ENCODE measurements around the gene PCMT1. TPM values are rescaled to one million over a fixed set of nuclear protein-coding genes. Genes with fewer than 3 reads are reported as not detected.

The PCMT1 gene
- total RNA-seq, 6 experiments from 2014 or later = 40.7 to 84.5 (median 47.7) TPM

DNA sequence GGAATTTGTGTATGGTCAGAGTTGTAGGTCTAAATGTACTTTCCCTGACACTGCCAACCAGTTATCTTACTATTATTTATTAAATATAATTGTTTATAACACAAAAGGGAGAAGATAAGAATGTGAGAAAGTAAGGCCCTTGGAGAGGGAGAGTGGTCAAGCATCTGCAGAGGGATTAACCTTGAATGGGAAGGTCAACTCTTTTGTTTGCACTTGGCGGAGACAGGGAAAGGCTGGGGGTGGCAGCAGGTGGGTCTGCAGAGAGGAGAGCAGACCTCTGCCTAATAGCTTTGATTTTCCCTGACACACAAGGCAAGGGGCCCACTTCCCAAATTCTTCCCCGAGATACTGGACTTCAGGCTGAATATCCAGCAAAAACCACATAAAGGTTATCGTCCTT lies 110.4 kb downstream of the PCMT1 start:
- intact Hi-C loops (cut with DNase I) = no loop called here
- Histone ChIP-seq H3K27ac (no peak overlapping the region), H3K4me1 (peaks cover 0 to 36% (median 11%) of the 10 kb centered on the region in 4 donors), H3K4me3 (no peak overlapping the region), H3K27me3 (no peaks in the 10 kb centered on the region), H3K36me3 (no peaks in the 10 kb centered on the region), H3K9me3 (no peaks in the 10 kb centered on the region)
- TF ChIP-seq POLR2A (IDR thresholded peaks at IDR 0.05) = no peak
- TF ChIP-seq, protein P1, sequence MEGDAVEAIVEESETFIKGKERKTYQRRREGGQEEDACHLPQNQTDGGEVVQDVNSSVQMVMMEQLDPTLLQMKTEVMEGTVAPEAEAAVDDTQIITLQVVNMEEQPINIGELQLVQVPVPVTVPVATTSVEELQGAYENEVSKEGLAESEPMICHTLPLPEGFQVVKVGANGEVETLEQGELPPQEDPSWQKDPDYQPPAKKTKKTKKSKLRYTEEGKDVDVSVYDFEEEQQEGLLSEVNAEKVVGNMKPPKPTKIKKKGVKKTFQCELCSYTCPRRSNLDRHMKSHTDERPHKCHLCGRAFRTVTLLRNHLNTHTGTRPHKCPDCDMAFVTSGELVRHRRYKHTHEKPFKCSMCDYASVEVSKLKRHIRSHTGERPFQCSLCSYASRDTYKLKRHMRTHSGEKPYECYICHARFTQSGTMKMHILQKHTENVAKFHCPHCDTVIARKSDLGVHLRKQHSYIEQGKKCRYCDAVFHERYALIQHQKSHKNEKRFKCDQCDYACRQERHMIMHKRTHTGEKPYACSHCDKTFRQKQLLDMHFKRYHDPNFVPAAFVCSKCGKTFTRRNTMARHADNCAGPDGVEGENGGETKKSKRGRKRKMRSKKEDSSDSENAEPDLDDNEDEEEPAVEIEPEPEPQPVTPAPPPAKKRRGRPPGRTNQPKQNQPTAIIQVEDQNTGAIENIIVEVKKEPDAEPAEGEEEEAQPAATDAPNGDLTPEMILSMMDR (IDR thresholded peaks at IDR 0.05) = no peak
- DNase-seq (no peak), ATAC-seq (no peak)
- WGBS (ENCODE audit: insufficient coverage, low coverage, low lambda C conversion rate, missing lambda C conversion rate) = 82% methylated on average over 3 of the region's 3 CpGs

DNA sequence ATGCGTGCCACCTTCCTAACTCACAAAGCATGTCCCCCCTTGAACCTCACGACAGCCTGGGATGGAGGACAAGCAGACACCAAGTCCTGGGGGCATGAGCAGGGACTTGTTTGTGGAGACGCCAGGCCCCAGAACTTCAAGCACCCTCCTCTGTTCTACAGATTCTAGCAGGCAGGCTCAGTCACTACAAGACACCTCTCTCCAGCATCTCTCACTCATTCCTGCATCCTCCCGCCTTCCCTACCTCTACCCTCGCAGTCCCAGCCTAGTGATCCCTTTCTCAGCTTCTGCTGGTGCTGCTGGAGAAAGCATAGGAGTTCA lies 110.9 kb downstream of the PCMT1 start:
- no peak overlapping the region for H3K4me3 ChIP-seq
- intact Hi-C loops (cut with DNase I) = no loop called here
- DNase-seq (no peak), ATAC-seq (no peak)
- no peak for TF ChIP-seq POLR2A (IDR thresholded peaks at IDR 0.05)
- TF ChIP-seq, protein P1 (IDR thresholded peaks at IDR 0.05) = no peak
- no peaks in the 10 kb centered on the region for H3K9me3 ChIP-seq
- H3K4me1 ChIP-seq = peaks cover 0 to 36% (median 11%) of the 10 kb centered on the region in 4 donors
- no peaks in the 10 kb centered on the region for H3K27me3 ChIP-seq
- 90% methylated on average over 5 of the region's 5 CpGs for WGBS (ENCODE audit: insufficient coverage, low coverage, low lambda C conversion rate, missing lambda C conversion rate)
- H3K27ac ChIP-seq = peak overlapping the region in 2 of 3 donors; percentile 62 to 65
- H3K36me3 ChIP-seq = no peaks in the 10 kb centered on the region

Other genes starting within 250 kb of the PCMT1 start
- gene PPIL4, start 203.7 kb upstream of the PCMT1 start, total RNA-seq = 1 to 10 TPM; 7.5 to 9.6 (median 8.7) TPM
- 10 to 100 TPM; 20.1 to 26.0 (median 21.8) TPM for gene GINM1, start 183.4 kb upstream of the PCMT1 start, total RNA-seq
- 1 to 10 TPM; 3.5 to 6.9 (median 5.7) TPM for gene KATNA1, start 101.0 kb upstream of the PCMT1 start, total RNA-seq
- 10 to 100 TPM in 5 of 6 experiments, 1 to 10 TPM in 1; 9.5 to 16.6 (median 10.9) TPM for gene LATS1, start 31.6 kb upstream of the PCMT1 start, total RNA-seq
- 10 to 100 TPM in 5 of 6 experiments, 1 to 10 TPM in 1; 8.8 to 15.9 (median 12.1) TPM for gene NUP43, start 3.2 kb upstream of the PCMT1 start, total RNA-seq
- 10 to 100 TPM in 1 of 6 experiments, 1 to 10 TPM in 5; 6.8 to 11.1 (median 9.3) TPM for gene LRP11, start 114.6 kb downstream of the PCMT1 start, total RNA-seq
- gene RAET1E, start 148.4 kb downstream of the PCMT1 start, total RNA-seq = not detected
- not detected for gene RAET1G, start 173.4 kb downstream of the PCMT1 start, total RNA-seq
- gene ULBP2, start 192.3 kb downstream of the PCMT1 start, total RNA-seq = 1 to 10 TPM in 1 of 6 experiments, under 1 TPM in 5; 0.20 to 1.1 (median 0.26) TPM
- under 1 TPM in 5 of 6 experiments, not detected in 1; 0.07 to 0.43 (median 0.12) TPM for gene ULBP1, start 214.2 kb downstream of the PCMT1 start, total RNA-seq

Data from right lobe of liver (tissue), 6 donors.